Measurements from ENCODE around the gene CCDC192.

The CCDC192 gene

GRCh38 chr5:127884416-127884815, 181.2 kb downstream of the CCDC192 start:
- H3K4me3 ChIP-seq (ENCODE audit: low read depth, low read length), result no peak overlapping the region
- DNase-seq (ENCODE audit: low read depth), result no peak
- no peak for TF ChIP-seq CTCF (IDR thresholded peaks at IDR 0.05; ENCODE audit: control insufficient read depth, extremely low read depth, insufficient read depth)

DNA sequence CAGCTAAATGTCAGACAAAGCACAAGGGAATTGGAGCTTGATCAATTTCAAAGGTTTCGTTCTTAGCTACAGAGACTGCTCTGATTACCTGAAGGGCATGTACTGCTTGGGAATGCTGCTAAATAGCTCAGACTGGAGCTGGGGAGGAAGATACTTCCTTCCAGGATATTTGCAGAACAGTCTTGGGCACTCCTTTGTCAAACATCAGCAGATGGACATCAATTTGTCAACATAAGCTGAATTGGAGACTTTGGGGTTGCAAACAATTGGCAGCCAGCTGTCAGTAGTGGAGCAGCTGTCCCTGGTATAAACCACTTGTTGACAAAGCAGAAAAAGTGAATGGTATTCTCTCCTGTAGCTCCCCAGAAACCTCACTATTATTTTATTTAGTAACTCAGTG, 182.0 kb downstream of the CCDC192 start:
- no peak for TF ChIP-seq CTCF (IDR thresholded peaks at IDR 0.05; ENCODE audit: control insufficient read depth, extremely low read depth, insufficient read depth)
- H3K4me3 ChIP-seq (ENCODE audit: low read depth, low read length), result no peak overlapping the region
- DNase-seq (ENCODE audit: low read depth), result peak; percentile 94

DNA sequence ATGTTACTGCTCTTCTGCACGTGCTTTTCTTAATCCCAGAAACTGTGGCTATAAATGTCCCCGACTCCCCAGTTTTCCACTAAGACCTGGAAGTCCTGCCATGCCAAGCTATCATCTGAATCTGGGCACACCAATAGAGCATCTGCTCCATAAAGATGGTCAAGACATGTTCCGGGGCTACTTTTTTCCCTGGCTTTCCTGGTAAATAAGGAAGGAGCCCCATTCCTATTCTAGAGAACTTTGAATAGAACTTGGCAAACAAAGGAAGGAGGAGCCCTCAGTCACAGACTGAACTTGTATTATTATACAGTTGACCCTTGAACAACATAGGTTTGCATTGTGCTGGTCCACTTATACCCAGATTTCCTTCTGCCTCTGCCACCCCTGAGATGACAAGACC, 182.9 kb downstream of the CCDC192 start:
- TF ChIP-seq CTCF (IDR thresholded peaks at IDR 0.05; ENCODE audit: control insufficient read depth, extremely low read depth, insufficient read depth), result no peak
- no peak for DNase-seq (ENCODE audit: low read depth)
- H3K4me3 ChIP-seq (ENCODE audit: low read depth, low read length), result no peak overlapping the region

GRCh38 chr5:127887282-127887681, 184.1 kb downstream of the CCDC192 start:
- DNase-seq (ENCODE audit: low read depth), result no peak
- no peak overlapping the region for H3K4me3 ChIP-seq (ENCODE audit: low read depth, low read length)
- no peak for TF ChIP-seq CTCF (IDR thresholded peaks at IDR 0.05; ENCODE audit: control insufficient read depth, extremely low read depth, insufficient read depth)

DNA sequence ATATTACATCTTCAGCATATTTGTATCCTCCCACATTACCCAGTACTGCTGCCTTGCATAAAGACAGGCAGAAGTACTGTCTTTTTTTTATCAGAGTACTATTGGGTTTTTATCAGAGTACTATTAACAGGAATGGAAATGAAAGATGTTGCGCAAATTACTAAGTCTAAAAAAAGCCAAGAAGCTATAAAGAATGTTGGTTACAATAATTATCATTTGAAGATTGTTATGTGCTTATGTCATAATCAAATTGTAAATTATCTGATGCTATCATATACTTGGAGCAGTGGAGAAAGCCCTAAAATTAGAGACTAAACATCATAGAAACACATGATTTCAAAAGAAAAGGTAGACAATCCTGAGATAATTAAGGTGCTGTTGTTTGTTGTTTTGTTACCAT, 188.8 kb downstream of the CCDC192 start:
- H3K4me3 ChIP-seq (ENCODE audit: low read depth, low read length), result no peak overlapping the region
- no peak for TF ChIP-seq CTCF (IDR thresholded peaks at IDR 0.05; ENCODE audit: control insufficient read depth, extremely low read depth, insufficient read depth)
- DNase-seq (ENCODE audit: low read depth), result no peak

GRCh38 chr5:127892467-127893207, 189.4 kb downstream of the CCDC192 start:
- no peak for TF ChIP-seq CTCF (IDR thresholded peaks at IDR 0.05; ENCODE audit: control insufficient read depth, extremely low read depth, insufficient read depth)
- H3K4me3 ChIP-seq (ENCODE audit: low read depth, low read length), result no peak overlapping the region
- no peak for DNase-seq (ENCODE audit: low read depth)

GRCh38 chr5:127893232-127893631, 190.0 kb downstream of the CCDC192 start:
- DNase-seq (ENCODE audit: low read depth), result no peak
- no peak for TF ChIP-seq CTCF (IDR thresholded peaks at IDR 0.05; ENCODE audit: control insufficient read depth, extremely low read depth, insufficient read depth)
- H3K4me3 ChIP-seq (ENCODE audit: low read depth, low read length), result no peak overlapping the region
